SK-N-SH treated with all-trans-retinoic acid at 6 μM for 48 hours (cell line): ENCODE measurements around the gene ALPG.
"Not testable (repeated sequence)": the region's sequence is repeated elsewhere in the genome, so short reads cannot be mapped to it uniquely, and the experiment has no call there.

Source experiments
- ATAC-seq: fragments of 200-7000 bp; cut with Tn5 transposase; 3 replicates; pipeline ENCODE4 v1.9.1; 2020; ENCODE audit warnings: mild to moderate bottlenecking, moderate library complexity
- BACH2 ChIP-seq: fragments of 250-450 bp; sonication (Bioruptor Pico); IDR thresholded peaks from 2 replicates; pipeline ENCODE4 v1.9.0; 2021; ENCODE audit warnings: mild to moderate bottlenecking, borderline replicate concordance
- CREB5 ChIP-seq: fragments of 250-450 bp; sonication (Bioruptor Pico); IDR thresholded peaks from 2 replicates; pipeline ENCODE4 v1.5.1; 2020; ENCODE audit warnings: low read depth, mild to moderate bottlenecking, moderate library complexity
- CSDC2 ChIP-seq: fragments of 250-450 bp; sonication (Bioruptor Pico); IDR thresholded peaks from 2 replicates; pipeline ENCODE4 v1.5.0; 2020; ENCODE audit warnings: mild to moderate bottlenecking, moderate library complexity
- ESRRG ChIP-seq: fragments of 250-450 bp; sonication (Bioruptor Pico); IDR thresholded peaks from 2 replicates; pipeline ENCODE4 v1.6.1; 2021; ENCODE audit warnings: mild to moderate bottlenecking
- GLIS3 ChIP-seq: fragments of 250-450 bp; sonication (Bioruptor Pico); IDR thresholded peaks from 2 replicates; pipeline ENCODE4 v1.5.0; 2020; ENCODE audit warnings: mild to moderate bottlenecking, moderate library complexity
- ISL1 ChIP-seq: fragments of 250-450 bp; sonication (Bioruptor Pico); IDR thresholded peaks from 2 replicates; pipeline ENCODE4 v2.1.2; 2022; ENCODE audit warnings: mild to moderate bottlenecking, moderate library complexity
- OSR1 ChIP-seq: fragments of 250-450 bp; sonication (Bioruptor Pico); IDR thresholded peaks from 2 replicates; pipeline ENCODE4 v1.8.0; 2022; ENCODE audit warnings: moderate library complexity, mild to moderate bottlenecking, inconsistent platforms
- PATZ1 ChIP-seq: fragments of 250-450 bp; sonication (Bioruptor Pico); IDR thresholded peaks from 2 replicates; pipeline ENCODE4 v1.8.0; 2020; ENCODE audit warnings: mild to moderate bottlenecking, moderate library complexity, borderline replicate concordance
- PPARA ChIP-seq: fragments of 250-450 bp; sonication (Bioruptor Pico); IDR thresholded peaks from 2 replicates; pipeline ENCODE4 v1.5.0; 2020; ENCODE audit warnings: mild to moderate bottlenecking, borderline replicate concordance
- SNAI2 ChIP-seq: fragments of 250-450 bp; sonication (Bioruptor Pico); IDR thresholded peaks from 2 replicates; pipeline ENCODE4 v1.5.0; 2020; ENCODE audit warnings: mild to moderate bottlenecking, moderate library complexity
- TCF4 ChIP-seq: fragments of 250-450 bp; sonication (Bioruptor Pico); IDR thresholded peaks from 2 replicates; pipeline ENCODE4 v1.8.0; 2021; ENCODE audit warnings: mild to moderate bottlenecking, moderate library complexity, borderline replicate concordance
- ZFP3 ChIP-seq: fragments of 250-450 bp; sonication (Bioruptor Pico); IDR thresholded peaks from 2 replicates; pipeline ENCODE4 v1.5.0; 2020; ENCODE audit warnings: mild to moderate bottlenecking, moderate library complexity
- ZNF565 ChIP-seq: fragments of 450-650 bp; formaldehyde crosslinking; conservative IDR thresholded peaks from 2 replicates; pipeline ENCODE4 v1.5.0; 2020; ENCODE audit warnings: low read depth, mild to moderate bottlenecking, moderate library complexity
- ZNF70 ChIP-seq: fragments of 450-650 bp; formaldehyde crosslinking; IDR thresholded peaks from 2 replicates; pipeline ENCODE4 v1.5.0; 2020; ENCODE audit warnings: mild to moderate bottlenecking, moderate library complexity
- ZNF8 ChIP-seq: fragments of 450-650 bp; formaldehyde crosslinking; IDR thresholded peaks from 2 replicates; pipeline ENCODE4 v1.5.0; 2020; ENCODE audit warnings: mild to moderate bottlenecking, moderate library complexity
- TF ChIP-seq, protein P1 (sequence below): fragments of 250-450 bp; sonication (Bioruptor Pico); IDR thresholded peaks from 2 replicates; pipeline ENCODE4 v1.8.0; 2021; ENCODE audit warnings: low read depth, mild to moderate bottlenecking, moderate library complexity, borderline replicate concordance
- TF ChIP-seq, protein P2 (sequence below): fragments of 250-450 bp; sonication (Bioruptor Pico); IDR thresholded peaks from 2 replicates; pipeline ENCODE4 v1.5.0; 2020; ENCODE audit warnings: mild to moderate bottlenecking, moderate library complexity
- TF ChIP-seq, protein P3 (sequence below): fragments of 250-450 bp; sonication (Bioruptor Pico); IDR thresholded peaks from 2 replicates; pipeline ENCODE4 v1.5.1; 2021; ENCODE audit warnings: mild to moderate bottlenecking, moderate library complexity

Gene ALPG

GRCh38 chr2:232444409-232445148 is 37.9 kb downstream of the ALPG start:
- ATAC-seq = peak; percentile 61

GRCh38 chr2:232445149-232445885 is 38.7 kb downstream of the ALPG start:
- ATAC-seq = not testable (repeated sequence)

More at GRCh38 chr2:232444409-232445148, 37.9 kb downstream of the ALPG start:
- TF ChIP-seq SNAI2 (CRISPR knock-in tag) = no peak
- TF ChIP-seq CREB5 = no peak
- no peak for TF ChIP-seq ZNF8
- no peak for TF ChIP-seq CSDC2
- TF ChIP-seq ZNF565 (CRISPR knock-in tag) = no peak
- no peak for TF ChIP-seq ZNF70
- TF ChIP-seq, protein P1, sequence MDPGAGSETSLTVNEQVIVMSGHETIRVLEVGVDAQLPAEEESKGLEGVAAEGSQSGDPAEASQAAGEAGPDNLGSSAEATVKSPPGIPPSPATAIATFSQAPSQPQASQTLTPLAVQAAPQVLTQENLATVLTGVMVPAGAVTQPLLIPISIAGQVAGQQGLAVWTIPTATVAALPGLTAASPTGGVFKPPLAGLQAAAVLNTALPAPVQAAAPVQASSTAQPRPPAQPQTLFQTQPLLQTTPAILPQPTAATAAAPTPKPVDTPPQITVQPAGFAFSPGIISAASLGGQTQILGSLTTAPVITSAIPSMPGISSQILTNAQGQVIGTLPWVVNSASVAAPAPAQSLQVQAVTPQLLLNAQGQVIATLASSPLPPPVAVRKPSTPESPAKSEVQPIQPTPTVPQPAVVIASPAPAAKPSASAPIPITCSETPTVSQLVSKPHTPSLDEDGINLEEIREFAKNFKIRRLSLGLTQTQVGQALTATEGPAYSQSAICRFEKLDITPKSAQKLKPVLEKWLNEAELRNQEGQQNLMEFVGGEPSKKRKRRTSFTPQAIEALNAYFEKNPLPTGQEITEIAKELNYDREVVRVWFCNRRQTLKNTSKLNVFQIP (CRISPR knock-in tag) = no peak
- TF ChIP-seq PATZ1 (CRISPR knock-in tag) = no peak
- no peak for TF ChIP-seq ESRRG (CRISPR knock-in tag)
- TF ChIP-seq TCF4 (CRISPR knock-in tag) = no peak
- TF ChIP-seq PPARA = no peak
- no peak for TF ChIP-seq OSR1 (CRISPR knock-in tag)
- no peak for TF ChIP-seq GLIS3 (CRISPR knock-in tag)
- no peak; the same call in 1 of the 2 replicates for TF ChIP-seq BACH2
- TF ChIP-seq, protein P2, sequence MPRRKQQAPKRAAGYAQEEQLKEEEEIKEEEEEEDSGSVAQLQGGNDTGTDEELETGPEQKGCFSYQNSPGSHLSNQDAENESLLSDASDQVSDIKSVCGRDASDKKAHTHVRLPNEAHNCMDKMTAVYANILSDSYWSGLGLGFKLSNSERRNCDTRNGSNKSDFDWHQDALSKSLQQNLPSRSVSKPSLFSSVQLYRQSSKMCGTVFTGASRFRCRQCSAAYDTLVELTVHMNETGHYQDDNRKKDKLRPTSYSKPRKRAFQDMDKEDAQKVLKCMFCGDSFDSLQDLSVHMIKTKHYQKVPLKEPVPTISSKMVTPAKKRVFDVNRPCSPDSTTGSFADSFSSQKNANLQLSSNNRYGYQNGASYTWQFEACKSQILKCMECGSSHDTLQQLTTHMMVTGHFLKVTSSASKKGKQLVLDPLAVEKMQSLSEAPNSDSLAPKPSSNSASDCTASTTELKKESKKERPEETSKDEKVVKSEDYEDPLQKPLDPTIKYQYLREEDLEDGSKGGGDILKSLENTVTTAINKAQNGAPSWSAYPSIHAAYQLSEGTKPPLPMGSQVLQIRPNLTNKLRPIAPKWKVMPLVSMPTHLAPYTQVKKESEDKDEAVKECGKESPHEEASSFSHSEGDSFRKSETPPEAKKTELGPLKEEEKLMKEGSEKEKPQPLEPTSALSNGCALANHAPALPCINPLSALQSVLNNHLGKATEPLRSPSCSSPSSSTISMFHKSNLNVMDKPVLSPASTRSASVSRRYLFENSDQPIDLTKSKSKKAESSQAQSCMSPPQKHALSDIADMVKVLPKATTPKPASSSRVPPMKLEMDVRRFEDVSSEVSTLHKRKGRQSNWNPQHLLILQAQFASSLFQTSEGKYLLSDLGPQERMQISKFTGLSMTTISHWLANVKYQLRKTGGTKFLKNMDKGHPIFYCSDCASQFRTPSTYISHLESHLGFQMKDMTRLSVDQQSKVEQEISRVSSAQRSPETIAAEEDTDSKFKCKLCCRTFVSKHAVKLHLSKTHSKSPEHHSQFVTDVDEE (CRISPR knock-in tag) = no peak
- no peak for TF ChIP-seq ZFP3 (CRISPR knock-in tag)
- no peak for TF ChIP-seq ISL1 (CRISPR knock-in tag)
- TF ChIP-seq, all 23 proteins: peak for 0

DNA sequence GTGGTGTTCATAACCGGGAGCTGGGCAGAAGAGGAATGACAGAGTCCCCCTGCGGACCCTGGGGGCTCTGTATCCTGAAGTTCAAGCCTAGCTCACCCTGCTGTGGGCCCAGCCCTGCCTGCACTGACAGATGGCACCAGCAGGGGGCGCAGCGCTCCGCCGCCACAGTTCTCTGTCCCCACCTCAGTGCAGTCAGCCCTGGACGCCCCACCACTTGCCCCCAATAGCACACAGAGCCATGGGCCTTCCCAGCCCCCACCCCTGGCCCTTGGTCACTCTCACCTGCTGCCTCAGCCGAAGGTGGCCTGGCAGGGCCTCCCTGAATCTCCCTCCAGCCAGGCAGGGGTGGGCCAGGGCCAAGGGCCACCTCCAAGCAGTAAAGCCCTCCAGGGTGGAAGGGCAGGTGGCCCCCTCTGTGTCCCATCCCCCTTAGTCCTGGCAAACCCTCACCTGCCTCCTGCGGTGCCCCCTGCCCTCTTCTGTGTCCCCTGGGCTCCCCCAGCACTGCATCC is 39.7 kb downstream of the ALPG start:
- ATAC-seq = peak; percentile 74

GRCh38 chr2:232447091-232447620 is 40.5 kb downstream of the ALPG start:
- ATAC-seq = no peak
- TF ChIP-seq TCF4 (CRISPR knock-in tag) (no peak), ISL1 (CRISPR knock-in tag) (no peak), ZFP3 (CRISPR knock-in tag) (no peak), PATZ1 (CRISPR knock-in tag) (no peak), PPARA (no peak)
- TF ChIP-seq, protein P1 (CRISPR knock-in tag) = no peak
- TF ChIP-seq, protein P3, sequence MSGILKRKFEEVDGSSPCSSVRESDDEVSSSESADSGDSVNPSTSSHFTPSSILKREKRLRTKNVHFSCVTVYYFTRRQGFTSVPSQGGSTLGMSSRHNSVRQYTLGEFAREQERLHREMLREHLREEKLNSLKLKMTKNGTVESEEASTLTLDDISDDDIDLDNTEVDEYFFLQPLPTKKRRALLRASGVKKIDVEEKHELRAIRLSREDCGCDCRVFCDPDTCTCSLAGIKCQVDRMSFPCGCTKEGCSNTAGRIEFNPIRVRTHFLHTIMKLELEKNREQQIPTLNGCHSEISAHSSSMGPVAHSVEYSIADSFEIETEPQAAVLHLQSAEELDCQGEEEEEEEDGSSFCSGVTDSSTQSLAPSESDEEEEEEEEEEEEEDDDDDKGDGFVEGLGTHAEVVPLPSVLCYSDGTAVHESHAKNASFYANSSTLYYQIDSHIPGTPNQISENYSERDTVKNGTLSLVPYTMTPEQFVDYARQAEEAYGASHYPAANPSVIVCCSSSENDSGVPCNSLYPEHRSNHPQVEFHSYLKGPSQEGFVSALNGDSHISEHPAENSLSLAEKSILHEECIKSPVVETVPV = no peak
